Astrocyte (in vitro differentiated cells and primary cell): ENCODE data around the gene RNF149.

ENCODE experiments used
- EZH2 ChIP-seq: IDR thresholded peaks from 2 replicates; pipeline ENCODE4 v1.6.1; 2012; ENCODE audit warnings: mild to moderate bottlenecking, low read length, inconsistent platforms; ENCODE audit not compliant: insufficient read depth
- TF ChIP-seq, protein P1 (sequence below): IDR thresholded peaks from 2 replicates; pipeline ENCODE4 v1.5.1; 2011; ENCODE audit warnings: low read depth, mild to moderate bottlenecking, inconsistent platforms, low read length, moderate library complexity; ENCODE audit not compliant: insufficient read depth

DNA sequence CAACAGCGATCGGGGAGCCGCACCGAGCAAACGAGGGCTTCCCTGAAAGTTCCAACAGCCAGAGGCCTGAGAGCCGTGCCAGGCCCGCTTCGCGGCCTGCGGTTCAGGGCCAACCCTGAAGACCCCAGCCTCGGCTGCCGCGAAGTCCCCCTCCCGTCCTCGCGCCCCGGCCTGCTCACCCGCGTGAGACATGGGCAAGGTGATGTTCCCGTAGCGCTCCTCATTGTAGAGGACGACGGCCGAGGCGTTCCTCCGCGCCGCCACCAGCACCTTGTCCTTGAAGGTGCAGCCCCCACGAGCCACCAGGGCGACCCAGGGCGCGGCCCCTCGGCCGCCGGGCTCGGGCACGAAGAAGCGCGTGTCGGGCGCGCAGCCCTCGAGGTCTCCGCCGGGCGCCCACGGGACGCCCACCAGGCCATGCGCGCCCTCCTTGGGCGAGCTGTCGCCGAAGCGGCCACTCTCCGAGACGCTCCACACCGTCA lies 510 bp downstream of the RNF149 start:
- TF ChIP-seq, protein P1, sequence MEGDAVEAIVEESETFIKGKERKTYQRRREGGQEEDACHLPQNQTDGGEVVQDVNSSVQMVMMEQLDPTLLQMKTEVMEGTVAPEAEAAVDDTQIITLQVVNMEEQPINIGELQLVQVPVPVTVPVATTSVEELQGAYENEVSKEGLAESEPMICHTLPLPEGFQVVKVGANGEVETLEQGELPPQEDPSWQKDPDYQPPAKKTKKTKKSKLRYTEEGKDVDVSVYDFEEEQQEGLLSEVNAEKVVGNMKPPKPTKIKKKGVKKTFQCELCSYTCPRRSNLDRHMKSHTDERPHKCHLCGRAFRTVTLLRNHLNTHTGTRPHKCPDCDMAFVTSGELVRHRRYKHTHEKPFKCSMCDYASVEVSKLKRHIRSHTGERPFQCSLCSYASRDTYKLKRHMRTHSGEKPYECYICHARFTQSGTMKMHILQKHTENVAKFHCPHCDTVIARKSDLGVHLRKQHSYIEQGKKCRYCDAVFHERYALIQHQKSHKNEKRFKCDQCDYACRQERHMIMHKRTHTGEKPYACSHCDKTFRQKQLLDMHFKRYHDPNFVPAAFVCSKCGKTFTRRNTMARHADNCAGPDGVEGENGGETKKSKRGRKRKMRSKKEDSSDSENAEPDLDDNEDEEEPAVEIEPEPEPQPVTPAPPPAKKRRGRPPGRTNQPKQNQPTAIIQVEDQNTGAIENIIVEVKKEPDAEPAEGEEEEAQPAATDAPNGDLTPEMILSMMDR: no peak
- TF ChIP-seq EZH2: no peak
